HG02571 (cell line): ENCODE measurements around the gene TLE5.
"Not testable (repeated sequence)": the region's sequence is repeated elsewhere in the genome, so short reads cannot be mapped to it uniquely, and the experiment has no call there.

Experiments
- ATAC-seq: cut with Tn5 transposase; IDR thresholded peaks from one replicate; pipeline ENCODE4 v1.9.1; 2021; ENCODE audit warnings: mild to moderate bottlenecking, moderate library complexity; ENCODE audit not compliant: unreplicated experiment

The TLE5 gene

GRCh38 chr19:3045885-3046697 lies 16.2 kb downstream of the TLE5 start:
- ATAC-seq = no peak

- ATAC-seq = no peak
These were observed 17.1 kb downstream of the TLE5 start for GRCh38 chr19:3045191-3045590.

- ATAC-seq = no peak
These were observed 19.6 kb downstream of the TLE5 start for GRCh38 chr19:3042621-3043267.

GRCh38 chr19:3041761-3042620 lies 20.3 kb downstream of the TLE5 start:
- ATAC-seq = no peak

GRCh38 chr19:3041327-3041726 lies 21.0 kb downstream of the TLE5 start:
- ATAC-seq = no peak

- ATAC-seq = no peak
These were observed 22.6 kb downstream of the TLE5 start for GRCh38 chr19:3039641-3040077.

- ATAC-seq = no peak
These were observed 23.2 kb downstream of the TLE5 start for GRCh38 chr19:3039125-3039524.

- no peak for ATAC-seq
These were observed 24.1 kb downstream of the TLE5 start for GRCh38 chr19:3038214-3038613.

- not testable (repeated sequence) for ATAC-seq
These were observed 25.2 kb downstream of the TLE5 start for GRCh38 chr19:3036977-3037544.

- peak; percentile 48 for ATAC-seq
These were observed 25.9 kb downstream of the TLE5 start for GRCh38 chr19:3036119-3036976.

GRCh38 chr19:3035542-3036118 lies 26.7 kb downstream of the TLE5 start:
- ATAC-seq = peak; percentile 86

GRCh38 chr19:3034656-3035541 lies 27.4 kb downstream of the TLE5 start:
- no peak for ATAC-seq

GRCh38 chr19:3034406-3034655 lies 28.0 kb downstream of the TLE5 start:
- ATAC-seq = no peak

- ATAC-seq = no peak
These were observed 28.5 kb downstream of the TLE5 start for GRCh38 chr19:3033595-3034405.

GRCh38 chr19:3031607-3031867 lies 30.8 kb downstream of the TLE5 start:
- ATAC-seq = no peak

GRCh38 chr19:3029065-3029923 lies 33.0 kb downstream of the TLE5 start, which contains the start of gene TLE2:
Gene TLE2 (minus strand): TSS chr19:3029280. CDS start chr19:3028904, 376 bp downstream.
- no peak for ATAC-seq

- no peak for ATAC-seq
These were observed 33.8 kb downstream of the TLE5 start for GRCh38 chr19:3028305-3029064.
